ENCODE results near the gene MIS12. TPM values are rescaled to one million over a fixed set of nuclear protein-coding genes. Genes with fewer than 3 reads are reported as not detected.

The MIS12 gene
- total and polyA plus RNA-seq, 9 of the 15 experiments (the other 6 are each of a cell fraction or from before 2014, with no cell fraction given) = 13.5 to 31.9 (median 25.5) TPM

- TF ChIP-seq ELK3 (CRISPR knock-in tag; IDR thresholded peaks at IDR 0.05) (no peak), HDAC3 (IDR thresholded peaks at IDR 0.05; ENCODE audit: borderline replicate concordance, partially characterized antibody) (no peak), MGA (IDR thresholded peaks at IDR 0.05) (peak; percentile 99), ZNF311 (CRISPR knock-in tag; IDR thresholded peaks at IDR 0.05) (no peak), KAT7 (CRISPR knock-in tag; IDR thresholded peaks at IDR 0.05; ENCODE audit: borderline replicate concordance) (peak; percentile 95)
These were observed at the start of gene MIS12 (continued) for GRCh38 chr17:5486206-5487124.

All from K562 (cell line).